Esophagus squamous epithelium (tissue), 4 donors: Measurements from ENCODE around the gene PRMT7.

Experiments used
- CTCF ChIP-seq, 6 experiments: fragments of 450-650 bp in 4 of 6; fragments of 200-600 bp in 2 of 6; sonication (generic) in 2 of 6; IDR thresholded peaks; one replicate each; pipeline ENCODE4 v1.5.1; 2016 to 2019; ENCODE audit warnings: antibody characterized with exemption in 6 of 6, mild to moderate bottlenecking in 4 of 6, moderate library complexity in 4 of 6
- POLR2A ChIP-seq, 4 donors: fragments of 450-650 bp; IDR thresholded peaks; one replicate each; pipeline ENCODE4 v1.6.1; 2017; ENCODE audit warnings: antibody characterized with exemption in 4 of 4, mild to moderate bottlenecking in 4 of 4, moderate library complexity in 3 of 4

- TF ChIP-seq CTCF (IDR thresholded peaks at IDR 0.05) (no peak), POLR2A (IDR thresholded peaks at IDR 0.05) (no peak)
Observed at GRCh38 chr16:68300734-68301459, 9.9 kb upstream of the PRMT7 start.
